ENCODE data around the gene BPIFB4. TPM values are rescaled to one million over a fixed set of nuclear protein-coding genes. Genes with fewer than 3 reads are reported as not detected.

The BPIFB4 gene
- total and polyA plus RNA-seq, 2 donors from 2014 or later, result not detected

GRCh38 chr20:33082546-33082945 lies 3.1 kb downstream of the BPIFB4 start:
- FAIRE-seq (no peak), DNase-seq (no peak)
- no peaks in the 10 kb centered on the region for H3K36me3 ChIP-seq (ENCODE audit: control insufficient read depth in 2 of 3, insufficient read depth in 3 of 3, low read length in 3 of 3)
- no peaks in the 10 kb centered on the region for H3K9me3 ChIP-seq (ENCODE audit: control insufficient read depth in 2 of 3, insufficient read depth in 1 of 3, low read length in 3 of 3)
- no peak for TF ChIP-seq CTCF (IDR thresholded peaks at IDR 0.05; ENCODE audit: borderline replicate concordance, extremely low read depth, insufficient read depth)
- H3K4me3 ChIP-seq (ENCODE audit: low read length in 3 of 3), result no peak overlapping the region
- H3K27me3 ChIP-seq (ENCODE audit: control insufficient read depth, insufficient read depth, low read length), result no peaks in the 10 kb centered on the region
- H3K9ac ChIP-seq (ENCODE audit: low read length in 3 of 3), result no peak overlapping the region
- H3K4me1 ChIP-seq (ENCODE audit: control insufficient read depth in 2 of 3, insufficient read depth in 2 of 3, low read depth in 1 of 3, low read length in 3 of 3), result no peaks in the 10 kb centered on the region
- intact Hi-C loops (cut with DNase I), result no loop called here
- no peak overlapping the region for H3K27ac ChIP-seq (ENCODE audit: low read depth in 2 of 2, low read length in 2 of 2)

GRCh38 chr20:33083544-33084340 lies 4.3 kb downstream of the BPIFB4 start:
- no peaks in the 10 kb centered on the region for H3K36me3 ChIP-seq (ENCODE audit: control insufficient read depth in 2 of 3, insufficient read depth in 3 of 3, low read length in 3 of 3)
- no peaks in the 10 kb centered on the region for H3K9me3 ChIP-seq (ENCODE audit: control insufficient read depth in 2 of 3, insufficient read depth in 1 of 3, low read length in 3 of 3)
- no peak overlapping the region for H3K4me3 ChIP-seq (ENCODE audit: low read length in 3 of 3)
- no peak for TF ChIP-seq CTCF (IDR thresholded peaks at IDR 0.05; ENCODE audit: borderline replicate concordance, extremely low read depth, insufficient read depth)
- no peaks in the 10 kb centered on the region for H3K27me3 ChIP-seq (ENCODE audit: control insufficient read depth, insufficient read depth, low read length)
- H3K9ac ChIP-seq (ENCODE audit: low read length in 3 of 3), result no peak overlapping the region
- DNase-seq, result peak in 1 of 5 donors; percentile 49
- intact Hi-C loops (cut with DNase I), result no loop called here
- no peaks in the 10 kb centered on the region for H3K4me1 ChIP-seq (ENCODE audit: control insufficient read depth in 2 of 3, insufficient read depth in 2 of 3, low read depth in 1 of 3, low read length in 3 of 3)
- no peak overlapping the region for H3K27ac ChIP-seq (ENCODE audit: low read depth in 2 of 2, low read length in 2 of 2)
- FAIRE-seq, result no peak

GRCh38 chr20:33084722-33085121 lies 5.3 kb downstream of the BPIFB4 start:
- H3K9ac ChIP-seq (ENCODE audit: low read length in 3 of 3), result no peak overlapping the region
- FAIRE-seq (no peak), DNase-seq (no peak)
- no peak overlapping the region for H3K27ac ChIP-seq (ENCODE audit: low read depth in 2 of 2, low read length in 2 of 2)
- H3K4me1 ChIP-seq (ENCODE audit: control insufficient read depth in 2 of 3, insufficient read depth in 2 of 3, low read depth in 1 of 3, low read length in 3 of 3), result no peaks in the 10 kb centered on the region
- TF ChIP-seq CTCF (IDR thresholded peaks at IDR 0.05; ENCODE audit: borderline replicate concordance, extremely low read depth, insufficient read depth), result no peak
- H3K9me3 ChIP-seq (ENCODE audit: control insufficient read depth in 2 of 3, insufficient read depth in 1 of 3, low read length in 3 of 3), result no peaks in the 10 kb centered on the region
- intact Hi-C loops (cut with DNase I), result no loop called here
- H3K36me3 ChIP-seq (ENCODE audit: control insufficient read depth in 2 of 3, insufficient read depth in 3 of 3, low read length in 3 of 3), result no peaks in the 10 kb centered on the region
- H3K4me3 ChIP-seq (ENCODE audit: low read length in 3 of 3), result no peak overlapping the region
- H3K27me3 ChIP-seq (ENCODE audit: control insufficient read depth, insufficient read depth, low read length), result no peaks in the 10 kb centered on the region
